Measurements from ENCODE around the gene PLEKHG5.

- TF ChIP-seq CTCF (IDR thresholded peaks at IDR 0.05), result no peak
- TF ChIP-seq ZFX (IDR thresholded peaks at IDR 0.05; ENCODE audit: borderline replicate concordance), result no peak
Measured at GRCh38 chr1:6491081-6491449, 402 bp downstream of the PLEKHG5 start.
